ENCODE measurements around the gene HMMR.

Gene HMMR

DNA sequence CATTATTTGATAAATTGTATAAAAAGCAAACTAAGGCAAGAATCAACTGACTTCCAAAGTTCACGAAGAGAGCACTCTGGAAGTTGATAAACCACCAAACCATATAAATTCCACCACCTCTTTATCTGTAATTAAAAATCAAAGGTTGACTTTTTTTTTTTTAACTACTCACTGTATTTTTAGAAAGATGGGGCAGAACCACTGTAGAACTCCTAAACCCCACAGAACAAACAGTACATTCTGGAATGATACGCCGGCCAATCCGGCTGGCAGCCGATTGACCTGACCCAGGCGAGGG lies 23.5 kb upstream of the HMMR start:
- Histone ChIP-seq H3K4me2 (ENCODE audit: insufficient read depth, low read length, poor library complexity, severe bottlenecking) (peak overlapping the region; percentile 33), H3K9me3 (replicated peaks in 1 of 2; ENCODE audit: control insufficient read depth in 2 of 2, insufficient read depth in 1 of 2, low read depth in 1 of 2, low read length in 2 of 2) (no peaks in the 10 kb centered on the region), H3K23ac (ENCODE audit: low read depth, low read length, poor library complexity) (no peak overlapping the region), H3K4me1 (ENCODE audit: control insufficient read depth in 2 of 2, insufficient read depth in 1 of 2, low read depth in 1 of 2, low read length in 2 of 2) (peaks cover 11 to 13% of the 10 kb centered on the region in 2 donors), H2BK5ac (ENCODE audit: low read length) (no peak overlapping the region), H3K18ac (ENCODE audit: low read length) (no peak overlapping the region), H3K9ac (ENCODE audit: low read depth, low read length, poor library complexity) (no peak overlapping the region), H2BK12ac (ENCODE audit: low read length) (no peak overlapping the region), H2AFZ (ENCODE audit: low read length) (peak overlapping the region; percentile 55), H4K8ac (ENCODE audit: low read depth, low read length) (no peak overlapping the region), H2AK5ac (ENCODE audit: low read depth, low read length) (no peak overlapping the region), H3K14ac (ENCODE audit: low read length) (no peak overlapping the region), H3K36me3 (replicated peaks in 1 of 2; ENCODE audit: control insufficient read depth in 2 of 2, insufficient read depth in 2 of 2, low read length in 2 of 2) (peaks cover 9 to 36% of the 10 kb centered on the region in 2 donors), H3K79me1 (ENCODE audit: low read depth, low read length) (no peaks in the 10 kb centered on the region), H2BK15ac (ENCODE audit: low read length) (no peak overlapping the region), H3K27me3 (ENCODE audit: control insufficient read depth in 3 of 3, insufficient read depth in 3 of 3, low read depth in 1 of 3, low read length in 3 of 3) (no peaks in the 10 kb centered on the region), H3K4ac (ENCODE audit: low read length) (no peak overlapping the region), H3K27ac (replicated peaks; ENCODE audit: low read length) (peak overlapping the region; percentile 48), H4K91ac (ENCODE audit: low read depth, low read length, poor library complexity) (no peak overlapping the region), H2BK120ac (ENCODE audit: low read depth, low read length) (no peak overlapping the region), H3K4me3 (ENCODE audit: low read length in 2 of 2) (peak overlapping the region in 1 of 2 donors; percentile 43)
- WGBS, 2 donors (ENCODE audit: extremely low coverage in 2 of 2, insufficient read length in 2 of 2, insufficient replicate concordance in 1 of 2) = no CpG with 5 or more reads among the region's 6 CpGs
- DNase-seq (ENCODE audit: low spot score) = no peak

- H3K9ac ChIP-seq (ENCODE audit: low read depth, low read length, poor library complexity) = peak within 1 kb of the TSS; percentile 90
- H4K8ac ChIP-seq (ENCODE audit: low read depth, low read length) = no peak within 1 kb of the TSS
- peak within 1 kb of the TSS; percentile 94 for H3K27ac ChIP-seq (replicated peaks; ENCODE audit: low read length)
- no peak within 1 kb of the TSS for H4K91ac ChIP-seq (ENCODE audit: low read depth, low read length, poor library complexity)
- no peaks in the 10 kb centered on the region for H3K79me1 ChIP-seq (ENCODE audit: low read depth, low read length)
- H3K23ac ChIP-seq (ENCODE audit: low read depth, low read length, poor library complexity) = peak within 1 kb of the TSS; percentile 100
- no peaks in the 10 kb centered on the region for H3K27me3 ChIP-seq (ENCODE audit: control insufficient read depth in 3 of 3, insufficient read depth in 3 of 3, low read depth in 1 of 3, low read length in 3 of 3)
- H2BK15ac ChIP-seq (ENCODE audit: low read length) = peak within 1 kb of the TSS; percentile 93
- H2AFZ ChIP-seq (ENCODE audit: low read length) = peak within 1 kb of the TSS; percentile 84
- H3K4me1 ChIP-seq (ENCODE audit: control insufficient read depth in 2 of 2, insufficient read depth in 1 of 2, low read depth in 1 of 2, low read length in 2 of 2) = peaks cover 11 to 13% of the 10 kb centered on the region in 2 donors
- peaks cover 11 to 42% of the 10 kb centered on the region in 2 donors for H3K36me3 ChIP-seq (replicated peaks in 1 of 2; ENCODE audit: control insufficient read depth in 2 of 2, insufficient read depth in 2 of 2, low read length in 2 of 2)
- peak within 1 kb of the TSS; percentile 91 for H2AK5ac ChIP-seq (ENCODE audit: low read depth, low read length)
- H3K4me2 ChIP-seq (ENCODE audit: insufficient read depth, low read length, poor library complexity, severe bottlenecking) = peak within 1 kb of the TSS; percentile 47
- peak within 1 kb of the TSS; percentile 80 to 92 for H3K4me3 ChIP-seq (ENCODE audit: low read length in 2 of 2)
- no peaks in the 10 kb centered on the region for H3K9me3 ChIP-seq (replicated peaks in 1 of 2; ENCODE audit: control insufficient read depth in 2 of 2, insufficient read depth in 1 of 2, low read depth in 1 of 2, low read length in 2 of 2)
- DNase-seq (ENCODE audit: low spot score) = peak; percentile 96
- no peak within 1 kb of the TSS for H2BK12ac ChIP-seq (ENCODE audit: low read length)
- H2BK5ac ChIP-seq (ENCODE audit: low read length) = peak within 1 kb of the TSS; percentile 99
- peak within 1 kb of the TSS; percentile 26 for H3K4ac ChIP-seq (ENCODE audit: low read length)
- H2BK120ac ChIP-seq (ENCODE audit: low read depth, low read length) = peak within 1 kb of the TSS; percentile 87
- H3K18ac ChIP-seq (ENCODE audit: low read length) = peak within 1 kb of the TSS; percentile 99
- no peak within 1 kb of the TSS for H3K14ac ChIP-seq (ENCODE audit: low read length)
- no CpG with 5 or more reads among the region's 51 CpGs for WGBS, 2 donors (ENCODE audit: extremely low coverage in 2 of 2, insufficient read length in 2 of 2, insufficient replicate concordance in 1 of 2)
Measured at GRCh38 chr5:163437309-163438182, 22.9 kb upstream of the HMMR start, which contains the start of gene CCNG1. Gene CCNG1, plus strand, starts transcription at chr5:163437595. Its CDS starts 1,662 bp downstream, at chr5:163439257.

- DNase-seq (ENCODE audit: low spot score) = no peak
- Histone ChIP-seq H3K4me1 (ENCODE audit: control insufficient read depth in 2 of 2, insufficient read depth in 1 of 2, low read depth in 1 of 2, low read length in 2 of 2) (peaks cover 7 to 13% of the 10 kb centered on the region in 2 donors), H3K9ac (ENCODE audit: low read depth, low read length, poor library complexity) (no peak overlapping the region), H3K4me3 (ENCODE audit: low read length in 2 of 2) (peak overlapping the region in 1 of 2 donors; percentile 80), H2AK5ac (ENCODE audit: low read depth, low read length) (no peak overlapping the region), H2BK5ac (ENCODE audit: low read length) (no peak overlapping the region), H2AFZ (ENCODE audit: low read length) (no peak overlapping the region), H3K9me3 (replicated peaks in 1 of 2; ENCODE audit: control insufficient read depth in 2 of 2, insufficient read depth in 1 of 2, low read depth in 1 of 2, low read length in 2 of 2) (no peaks in the 10 kb centered on the region), H3K4me2 (ENCODE audit: insufficient read depth, low read length, poor library complexity, severe bottlenecking) (peak overlapping the region; percentile 49), H3K27ac (replicated peaks; ENCODE audit: low read length) (no peak overlapping the region), H3K14ac (ENCODE audit: low read length) (no peak overlapping the region), H3K79me1 (ENCODE audit: low read depth, low read length) (no peaks in the 10 kb centered on the region), H2BK12ac (ENCODE audit: low read length) (no peak overlapping the region), H3K4ac (ENCODE audit: low read length) (no peak overlapping the region), H4K91ac (ENCODE audit: low read depth, low read length, poor library complexity) (no peak overlapping the region), H2BK15ac (ENCODE audit: low read length) (no peak overlapping the region), H3K18ac (ENCODE audit: low read length) (no peak overlapping the region), H3K23ac (ENCODE audit: low read depth, low read length, poor library complexity) (no peak overlapping the region), H3K36me3 (replicated peaks in 1 of 2; ENCODE audit: control insufficient read depth in 2 of 2, insufficient read depth in 2 of 2, low read length in 2 of 2) (peaks cover 11 to 57% of the 10 kb centered on the region in 2 donors), H3K27me3 (ENCODE audit: control insufficient read depth in 3 of 3, insufficient read depth in 3 of 3, low read depth in 1 of 3, low read length in 3 of 3) (no peaks in the 10 kb centered on the region), H2BK120ac (ENCODE audit: low read depth, low read length) (no peak overlapping the region), H4K8ac (ENCODE audit: low read depth, low read length) (no peak overlapping the region)
- no CpG with 5 or more reads among the region's 2 CpGs for WGBS, 2 donors (ENCODE audit: extremely low coverage in 2 of 2, insufficient read length in 2 of 2, insufficient replicate concordance in 1 of 2)
Measured at GRCh38 chr5:163439092-163439425, 21.4 kb upstream of the HMMR start.

GRCh38 chr5:163440954-163441353 lies 19.5 kb upstream of the HMMR start:
- Histone ChIP-seq H3K36me3 (replicated peaks in 1 of 2; ENCODE audit: control insufficient read depth in 2 of 2, insufficient read depth in 2 of 2, low read length in 2 of 2) (peaks cover 16 to 76% of the 10 kb centered on the region in 2 donors), H3K27me3 (ENCODE audit: control insufficient read depth in 3 of 3, insufficient read depth in 3 of 3, low read depth in 1 of 3, low read length in 3 of 3) (no peaks in the 10 kb centered on the region), H3K27ac (replicated peaks; ENCODE audit: low read length) (no peak overlapping the region), H3K14ac (ENCODE audit: low read length) (no peak overlapping the region), H3K4me1 (ENCODE audit: control insufficient read depth in 2 of 2, insufficient read depth in 1 of 2, low read depth in 1 of 2, low read length in 2 of 2) (peaks cover 7 to 9% of the 10 kb centered on the region in 2 donors), H3K18ac (ENCODE audit: low read length) (no peak overlapping the region), H2BK5ac (ENCODE audit: low read length) (no peak overlapping the region), H3K4me3 (ENCODE audit: low read length in 2 of 2) (no peak overlapping the region), H2BK15ac (ENCODE audit: low read length) (no peak overlapping the region), H3K4me2 (ENCODE audit: insufficient read depth, low read length, poor library complexity, severe bottlenecking) (no peak overlapping the region), H3K79me1 (ENCODE audit: low read depth, low read length) (no peaks in the 10 kb centered on the region), H3K4ac (ENCODE audit: low read length) (no peak overlapping the region), H2AK5ac (ENCODE audit: low read depth, low read length) (no peak overlapping the region), H2BK12ac (ENCODE audit: low read length) (no peak overlapping the region), H2BK120ac (ENCODE audit: low read depth, low read length) (no peak overlapping the region), H4K8ac (ENCODE audit: low read depth, low read length) (no peak overlapping the region), H3K9me3 (replicated peaks in 1 of 2; ENCODE audit: control insufficient read depth in 2 of 2, insufficient read depth in 1 of 2, low read depth in 1 of 2, low read length in 2 of 2) (no peaks in the 10 kb centered on the region), H3K9ac (ENCODE audit: low read depth, low read length, poor library complexity) (no peak overlapping the region), H4K91ac (ENCODE audit: low read depth, low read length, poor library complexity) (no peak overlapping the region), H3K23ac (ENCODE audit: low read depth, low read length, poor library complexity) (no peak overlapping the region), H2AFZ (ENCODE audit: low read length) (no peak overlapping the region)
- DNase-seq (ENCODE audit: low spot score) = no peak
- no CpG with 5 or more reads among the region's 3 CpGs for WGBS, 2 donors (ENCODE audit: extremely low coverage in 2 of 2, insufficient read length in 2 of 2, insufficient replicate concordance in 1 of 2)
